Stimulated activated CD8-positive, alpha-beta memory T cell treated with anti-CD3 and anti-CD28 coated beads, Interleukin-4, amount 100 ng/mL, for 1 hour (primary cell): ENCODE data around the gene NFASC.

Experiments
- DNase-seq, 2 donors: peaks; one replicate each; pipeline ENCODE4 v3.0.0-alpha.2; 2020; ENCODE audit warnings: low read depth in 2 of 2, low spot score in 1 of 2

Gene NFASC

DNA sequence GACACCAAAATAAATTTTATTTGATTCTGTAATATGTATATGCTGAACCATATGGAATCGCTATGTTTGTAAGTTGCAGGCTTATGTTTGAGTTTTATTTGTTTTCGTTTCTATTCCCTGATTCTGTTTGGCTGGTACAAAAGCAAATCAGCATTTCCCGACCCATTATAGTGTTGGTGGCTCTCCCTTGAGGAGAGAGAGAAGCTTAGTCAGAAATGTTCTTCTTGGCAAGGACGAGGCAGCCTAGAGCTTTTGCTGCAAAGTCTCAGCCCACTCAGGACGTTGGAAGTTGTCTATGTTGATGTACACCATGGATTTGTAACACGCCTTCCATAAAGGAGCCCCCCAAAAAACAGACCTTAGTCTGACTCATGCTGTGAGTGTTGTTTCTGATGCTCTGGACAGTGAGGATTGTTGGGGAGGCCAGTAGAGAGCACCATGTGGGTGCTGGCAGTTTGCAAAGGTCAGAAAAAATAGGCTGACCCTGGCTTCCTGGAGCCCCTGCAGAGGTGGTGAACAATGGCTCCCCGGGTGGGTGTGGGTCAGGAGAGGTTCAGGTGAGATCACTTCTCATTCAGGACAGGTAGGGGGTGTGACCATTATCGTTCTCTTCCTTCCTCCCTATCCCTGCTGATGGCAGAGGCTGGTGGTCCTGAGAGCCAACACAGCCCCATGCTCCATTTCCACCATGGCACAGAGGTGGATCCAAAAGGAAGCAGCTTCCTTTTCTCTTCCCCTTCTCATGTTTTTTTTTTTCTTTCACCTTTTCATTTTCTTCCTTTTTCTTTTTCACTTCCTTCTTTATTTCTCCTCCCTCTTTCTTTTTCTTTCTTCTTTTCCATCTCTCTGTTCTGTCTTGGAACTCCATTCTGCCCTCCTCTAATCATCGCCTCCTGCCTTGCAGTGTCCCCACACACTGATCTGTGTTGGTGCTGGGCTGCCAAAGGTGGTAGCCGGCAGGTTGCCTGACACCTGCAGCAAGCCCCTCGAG is 88.0 kb downstream of the NFASC start:
- no peak for DNase-seq

DNA sequence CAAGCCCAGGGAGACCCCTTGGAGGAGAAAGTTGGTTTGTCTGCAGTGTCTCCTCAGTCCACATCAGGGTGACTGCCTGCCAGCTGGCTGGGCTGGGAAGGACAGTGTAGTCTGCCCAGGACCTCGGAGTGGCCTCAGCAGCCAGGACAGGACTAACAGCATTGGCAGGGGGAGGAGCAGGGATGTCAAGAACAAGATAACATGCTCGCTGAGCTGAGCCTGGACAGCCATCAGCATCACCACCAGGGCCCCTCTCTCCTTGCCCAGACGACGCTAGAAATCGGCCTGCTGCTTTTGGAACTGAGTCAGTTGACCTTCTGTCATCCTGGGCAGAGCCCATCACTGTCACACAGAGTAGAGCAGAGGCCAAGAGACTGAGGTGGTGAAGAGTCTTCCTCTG is 88.7 kb downstream of the NFASC start:
- DNase-seq: no peak

DNA sequence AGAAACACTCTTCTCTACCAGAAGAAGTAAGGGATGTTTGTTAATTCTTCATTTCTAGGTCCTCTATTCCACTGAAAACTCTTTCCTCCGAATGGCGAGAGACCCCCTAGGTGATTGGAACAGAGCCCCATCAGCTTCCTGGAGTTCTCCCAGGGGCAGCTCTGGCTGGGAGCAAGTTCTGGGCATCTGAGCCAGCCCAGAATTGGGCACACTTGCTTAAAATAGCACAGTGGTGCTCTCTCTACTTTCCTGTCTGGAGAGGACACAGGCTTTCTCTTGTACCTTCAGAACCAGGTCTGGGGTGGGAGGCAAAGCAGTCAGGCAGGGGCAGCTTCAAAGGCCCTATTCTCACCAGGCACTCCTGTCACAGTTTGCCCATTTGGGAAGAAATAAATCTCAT is 89.2 kb downstream of the NFASC start:
- no peak for DNase-seq

DNA sequence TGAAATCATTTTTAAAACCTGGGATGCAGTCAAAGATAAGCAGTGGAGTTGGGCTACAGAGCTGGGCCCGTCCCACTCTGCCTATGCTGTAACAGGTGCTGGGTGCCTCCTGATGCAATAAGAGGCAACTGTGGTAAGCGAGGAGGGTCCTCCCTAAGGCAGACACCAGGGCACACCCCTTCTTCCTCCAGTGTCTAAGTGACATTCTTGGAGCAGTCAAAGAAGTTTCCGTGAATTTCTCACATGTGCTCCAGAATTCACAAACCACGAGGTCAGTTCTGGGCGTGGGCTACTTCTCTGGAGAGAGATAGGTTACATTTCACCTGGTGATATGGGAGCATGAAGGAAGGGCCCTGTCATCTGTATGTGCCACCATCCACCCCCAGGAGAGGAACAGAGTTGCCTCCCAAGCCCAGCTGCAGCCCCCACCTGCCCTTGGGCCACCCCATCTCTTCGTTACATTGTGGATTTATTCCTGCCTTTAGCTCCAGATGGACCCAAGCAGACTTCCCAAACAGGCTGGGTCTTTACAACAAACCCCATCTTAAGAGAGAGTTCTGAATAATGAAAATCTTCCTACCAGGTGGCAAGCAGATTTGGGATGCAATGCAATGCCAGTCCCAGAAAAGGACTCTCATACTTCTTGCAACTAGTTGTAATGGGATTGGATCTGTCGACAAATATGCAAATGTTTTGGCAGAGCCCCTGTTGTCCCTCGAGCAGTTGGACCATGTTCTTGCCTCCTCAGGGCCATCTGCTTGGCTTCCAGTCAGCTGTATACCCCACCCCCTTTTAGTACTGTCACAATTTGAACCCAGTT is 89.9 kb downstream of the NFASC start:
- no peak for DNase-seq

DNA sequence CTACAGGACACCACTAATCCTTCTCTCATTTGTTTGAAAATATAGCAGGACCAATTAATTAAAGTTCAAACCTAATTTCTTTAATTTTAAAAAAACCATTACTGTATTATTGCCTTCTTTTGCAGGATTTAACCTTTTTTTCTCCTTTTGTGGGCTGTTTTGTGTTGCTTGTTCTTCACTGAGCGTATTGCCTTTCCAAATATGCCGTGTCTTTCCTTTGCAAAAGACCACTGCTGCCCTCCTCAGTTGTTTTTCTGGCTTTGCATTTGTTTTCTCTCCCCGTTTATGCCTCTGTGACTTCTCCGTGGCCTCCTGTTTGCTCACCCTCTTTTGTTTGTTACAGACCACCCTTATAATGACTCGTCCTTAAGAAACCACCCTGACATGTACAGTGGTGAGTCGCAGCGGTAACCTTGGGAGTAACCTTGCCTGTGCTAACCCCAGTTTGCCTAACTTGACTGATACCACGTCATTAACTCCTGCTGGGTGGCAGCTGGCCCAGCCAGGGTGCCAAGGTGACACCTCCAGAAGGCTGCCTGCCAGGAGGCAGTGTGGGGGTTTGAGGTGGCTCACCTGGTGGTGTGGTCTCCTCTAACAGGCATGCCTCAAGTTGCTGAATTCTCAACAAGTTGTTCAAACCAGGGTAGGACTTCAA is 91.2 kb downstream of the NFASC start:
- DNase-seq: no peak

DNA sequence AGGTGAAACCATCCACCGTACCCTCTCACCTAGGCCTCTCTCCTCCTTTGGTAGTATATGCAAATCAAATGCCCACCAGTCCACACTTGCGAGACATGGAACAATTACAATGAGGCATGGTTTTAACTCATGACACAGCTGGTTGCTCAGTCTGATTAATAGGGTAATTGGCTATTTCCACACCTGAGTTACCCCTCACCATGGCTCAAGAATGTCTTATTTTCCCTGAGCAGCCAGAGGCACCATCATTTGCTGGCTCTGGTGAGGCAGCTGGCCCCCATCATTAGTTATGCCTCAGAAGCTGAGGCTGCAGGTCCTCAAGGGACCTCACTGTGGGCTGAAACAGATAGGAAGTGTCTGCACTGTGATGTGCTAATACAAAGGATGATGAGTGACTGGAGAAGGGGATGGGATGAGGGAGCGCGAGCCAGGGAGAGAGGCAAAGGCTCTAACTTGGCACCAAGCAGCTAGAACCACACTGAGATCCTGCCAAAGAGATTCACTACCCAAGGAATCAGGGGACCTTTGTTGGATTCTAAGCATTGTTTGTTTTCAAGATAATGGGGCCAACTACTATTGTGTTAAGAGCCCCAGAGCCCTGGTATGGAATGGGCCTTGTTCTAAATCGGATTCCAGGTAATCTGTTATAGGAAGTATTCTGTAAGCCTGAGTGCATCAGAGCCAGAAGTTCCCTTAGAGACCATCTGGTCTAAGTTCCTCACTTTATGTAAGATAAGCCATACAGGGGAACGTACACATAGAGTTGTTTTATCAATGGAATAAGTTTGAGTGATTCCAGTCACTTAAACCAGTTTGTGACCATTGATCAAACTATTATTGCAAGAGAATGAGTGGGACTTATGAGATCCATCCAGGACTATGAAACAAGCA is 92.3 kb downstream of the NFASC start:
- DNase-seq: no peak

DNA sequence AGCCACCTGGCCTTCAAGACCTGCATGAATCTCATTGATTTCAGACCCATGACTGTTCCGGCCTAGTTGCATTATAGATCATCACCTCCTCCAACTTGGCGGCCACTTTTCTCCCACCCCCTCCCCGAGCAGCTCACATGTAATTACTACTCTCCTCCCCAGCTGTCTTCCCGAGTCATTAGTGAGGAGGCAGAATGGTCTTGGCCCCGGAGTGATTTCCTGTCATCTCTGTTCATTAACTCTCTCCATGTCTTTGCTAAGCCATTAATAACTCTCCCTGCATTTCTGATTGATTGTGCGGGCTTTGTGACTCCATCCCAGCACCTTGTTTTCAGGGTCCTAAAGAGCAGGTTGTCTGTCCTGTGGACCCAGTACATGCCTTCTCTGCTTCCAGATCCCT is 96.8 kb downstream of the NFASC start:
- DNase-seq: no peak

GRCh38 chr1:204968135-204968534 is 97.5 kb downstream of the NFASC start:
- no peak for DNase-seq

GRCh38 chr1:204968951-204969350 is 98.3 kb downstream of the NFASC start:
- no peak for DNase-seq

DNA sequence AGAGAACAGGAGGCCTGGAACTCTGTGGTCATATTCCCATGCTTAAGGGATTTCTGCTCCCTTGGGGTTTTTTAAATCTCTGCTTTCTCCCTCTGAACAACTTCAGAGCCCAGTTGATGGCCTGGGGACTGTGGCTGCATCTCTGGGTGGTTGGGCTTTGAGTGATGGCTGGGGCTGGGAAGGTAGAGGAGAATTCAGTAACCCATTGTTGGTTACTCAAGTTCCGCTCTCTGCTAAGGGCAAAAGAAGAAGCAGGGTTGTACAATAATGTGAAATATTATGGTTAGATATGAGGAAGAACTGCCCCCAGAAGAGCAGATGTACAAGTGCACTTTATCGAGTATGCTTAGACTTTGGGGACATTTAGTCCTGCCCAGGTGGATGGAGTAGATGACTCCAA is 100.3 kb downstream of the NFASC start:
- no peak for DNase-seq

DNA sequence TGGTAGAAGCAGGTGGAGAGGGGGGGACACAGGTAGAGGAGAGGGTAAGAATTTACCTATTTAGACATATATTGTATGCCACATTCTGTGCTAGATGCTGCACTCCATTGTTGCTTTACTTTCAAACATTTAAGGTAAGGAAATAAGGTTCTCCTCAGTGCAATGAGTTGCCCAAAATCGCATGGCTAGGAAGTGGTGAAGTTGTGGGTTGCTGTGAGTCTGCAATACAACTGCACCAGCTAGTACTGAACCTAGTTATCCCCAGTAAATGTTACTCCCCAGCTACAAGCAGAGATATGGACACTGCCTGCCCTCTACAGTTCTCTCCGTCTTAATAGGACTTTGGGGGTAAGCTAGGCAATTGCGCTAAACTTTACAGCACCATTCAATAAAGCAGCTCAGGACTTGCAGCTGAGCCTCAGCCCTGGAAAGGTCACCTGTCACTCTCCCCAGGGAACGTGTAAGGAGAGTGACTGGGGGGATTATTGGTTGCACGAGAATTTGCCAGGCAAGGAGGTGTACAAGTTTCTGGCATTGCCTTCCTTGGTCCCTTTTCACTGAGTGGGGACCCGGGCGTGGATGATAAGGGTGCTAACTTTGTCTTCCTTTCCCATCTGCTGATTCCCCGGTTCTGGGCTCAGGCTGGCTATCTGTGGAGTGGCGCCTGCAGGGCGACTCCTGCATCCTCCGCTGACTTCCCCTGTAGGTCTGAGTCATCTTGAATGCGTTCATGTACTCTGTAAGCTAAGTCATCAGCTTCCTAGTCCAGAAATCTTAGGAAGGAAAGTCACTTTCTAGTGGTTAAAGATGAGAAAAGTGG is 101.1 kb downstream of the NFASC start:
- DNase-seq: no peak

GRCh38 chr1:204972426-204972825 is 101.8 kb downstream of the NFASC start:
- no peak for DNase-seq

DNA sequence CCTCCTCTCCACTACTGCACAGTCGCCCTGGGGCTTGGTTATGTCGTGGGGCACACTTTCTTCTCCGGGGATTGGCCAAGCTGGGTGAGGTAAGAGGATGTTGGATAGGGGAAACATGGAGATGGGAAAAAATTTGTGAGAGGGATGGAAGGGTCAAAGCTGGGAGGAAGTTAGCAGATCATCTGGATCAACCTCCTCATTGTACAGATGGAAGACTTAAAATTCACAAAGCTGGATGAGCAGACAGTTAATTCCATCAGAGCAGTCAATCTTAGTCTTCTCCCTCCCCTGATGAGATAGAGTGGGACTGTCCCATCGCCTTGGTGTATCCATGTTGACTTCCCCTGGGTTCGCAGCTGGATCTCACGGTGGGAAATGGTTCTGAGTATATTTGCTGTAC is 102.8 kb downstream of the NFASC start:
- no peak for DNase-seq

GRCh38 chr1:204974327-204974726 is 103.7 kb downstream of the NFASC start:
- DNase-seq: no peak

- DNase-seq: no peak
Observed at GRCh38 chr1:204975021-204975420, 104.4 kb downstream of the NFASC start.

DNA sequence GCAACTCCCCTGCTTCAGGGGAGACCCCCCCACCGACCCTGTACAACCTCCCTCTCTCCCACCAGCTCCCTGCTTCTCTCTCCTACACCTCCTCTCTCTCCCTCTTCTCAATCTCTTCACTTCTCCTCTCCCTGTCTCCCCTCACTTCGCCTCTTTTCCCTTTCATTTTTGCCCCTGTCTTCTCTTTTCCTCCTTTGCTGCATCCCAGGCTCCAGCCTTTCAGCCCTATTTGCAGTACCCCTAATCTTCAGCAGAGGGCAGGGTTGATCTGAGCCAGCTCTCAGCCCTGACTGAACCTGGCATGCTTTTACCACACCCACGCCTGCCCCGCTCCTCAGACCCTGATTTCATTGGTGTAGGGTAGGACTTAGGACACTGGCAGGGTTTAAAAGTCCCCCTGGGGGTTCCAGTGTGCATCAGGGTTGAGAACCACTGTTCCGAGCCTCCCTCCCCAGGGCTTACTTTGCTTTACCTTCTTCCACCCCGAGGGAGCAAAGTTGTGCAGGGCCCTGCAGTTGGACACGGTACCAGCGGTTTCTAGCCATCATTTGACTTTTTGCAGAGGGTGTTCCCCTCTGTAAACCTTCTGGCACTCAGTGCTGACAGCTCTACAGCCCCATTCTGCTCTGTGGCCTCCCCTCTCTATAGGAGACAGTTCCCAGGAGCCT is 105.0 kb downstream of the NFASC start:
- peak in 1 of 2 donors; percentile 9 for DNase-seq

DNA sequence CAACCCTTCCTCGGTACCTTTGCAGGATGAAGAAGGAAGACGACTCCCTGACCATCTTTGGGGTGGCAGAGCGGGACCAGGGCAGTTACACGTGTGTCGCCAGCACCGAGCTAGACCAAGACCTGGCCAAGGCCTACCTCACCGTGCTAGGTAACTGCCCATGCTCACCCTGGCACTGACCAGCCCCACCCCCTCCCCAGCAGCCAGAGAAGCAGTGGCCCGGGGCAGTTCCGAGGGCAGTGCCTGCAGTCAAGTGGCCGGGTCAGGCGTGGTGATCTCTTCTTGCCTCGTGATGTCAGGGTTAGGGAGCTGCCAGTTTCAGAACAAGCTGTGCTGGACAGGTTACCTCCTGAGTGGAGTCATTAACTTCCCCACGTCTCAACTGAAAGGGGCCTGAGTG is 106.0 kb downstream of the NFASC start:
- DNase-seq: no peak

DNA sequence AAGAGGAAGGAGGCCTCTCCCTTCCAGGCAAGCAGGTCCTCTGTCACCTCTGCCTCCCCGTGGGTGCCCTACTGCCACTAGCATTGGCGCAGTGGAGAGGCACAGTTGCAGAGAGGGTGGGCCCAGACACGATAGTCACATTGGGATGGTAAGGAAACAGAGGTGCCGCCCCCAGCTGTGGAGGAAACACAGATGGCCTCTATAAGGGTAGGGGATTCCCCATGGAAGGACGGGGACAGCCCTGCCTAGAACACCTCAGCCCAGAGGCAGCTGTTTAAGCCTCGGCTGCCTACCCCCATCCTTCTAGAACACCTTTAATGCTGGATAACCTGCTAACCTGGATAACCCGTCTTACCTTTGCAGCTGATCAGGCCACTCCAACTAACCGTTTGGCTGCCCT is 106.7 kb downstream of the NFASC start:
- DNase-seq: no peak

GRCh38 chr1:204978782-204979181 is 108.1 kb downstream of the NFASC start:
- no peak for DNase-seq
